Glutamatergic neuron (in vitro differentiated cells): ENCODE data around the gene LRP8. TPM values are rescaled to one million over a fixed set of nuclear protein-coding genes. Genes with fewer than 3 reads are reported as not detected.

Experiments
- DNase-seq: peaks from one replicate; pipeline ENCODE4 v3.0.0; 2022
- H3K27ac Mint-ChIP-seq: one replicate; pipeline ENCODE4 v1.8.0; 2020; ENCODE audit warnings: mild to moderate bottlenecking, mixed read lengths, inconsistent platforms; ENCODE audit not compliant: unreplicated experiment
- H3K27me3 Mint-ChIP-seq: one replicate; pipeline ENCODE4 v1.8.0; 2020; ENCODE audit warnings: mild to moderate bottlenecking, moderate library complexity, mixed read lengths, inconsistent platforms; ENCODE audit not compliant: unreplicated experiment
- H3K36me3 Mint-ChIP-seq: one replicate; pipeline ENCODE4 v1.8.0; 2020; ENCODE audit warnings: mild to moderate bottlenecking, mixed read lengths, inconsistent platforms; ENCODE audit not compliant: unreplicated experiment
- H3K4me1 Mint-ChIP-seq: one replicate; pipeline ENCODE4 v1.8.0; 2020; ENCODE audit warnings: mild to moderate bottlenecking, low read depth, mixed read lengths, inconsistent platforms; ENCODE audit not compliant: unreplicated experiment
- H3K4me3 Mint-ChIP-seq: one replicate; pipeline ENCODE4 v1.8.0; 2020; ENCODE audit warnings: mild to moderate bottlenecking, mixed read lengths, inconsistent platforms; ENCODE audit not compliant: unreplicated experiment
- H3K9me3 Mint-ChIP-seq: one replicate; pipeline ENCODE4 v1.8.0; 2020; ENCODE audit warnings: mild to moderate bottlenecking, moderate library complexity, mixed read lengths, inconsistent platforms; ENCODE audit not compliant: unreplicated experiment
- total RNA-seq: library from RNA; stranded (reverse); fragmentation: NEBNext Ultra II Directional; extraction: Animal tissue kit (Norgen Biotek cat#: 25700); gene quantifications from one replicate; pipeline ENCODE4 v1.2.1, GENCODE V29; 2021; ENCODE audit not compliant: unreplicated experiment
- TF ChIP-seq, protein P1 (sequence below): fragments of 200-600 bp; sonication (generic); IDR thresholded peaks from one replicate; pipeline ENCODE4 v1.5.0; 2021; ENCODE audit not compliant: partially characterized antibody, unreplicated experiment

Gene LRP8
- total RNA-seq, 1 donor from 2014 or later: 57.9 TPM

DNA sequence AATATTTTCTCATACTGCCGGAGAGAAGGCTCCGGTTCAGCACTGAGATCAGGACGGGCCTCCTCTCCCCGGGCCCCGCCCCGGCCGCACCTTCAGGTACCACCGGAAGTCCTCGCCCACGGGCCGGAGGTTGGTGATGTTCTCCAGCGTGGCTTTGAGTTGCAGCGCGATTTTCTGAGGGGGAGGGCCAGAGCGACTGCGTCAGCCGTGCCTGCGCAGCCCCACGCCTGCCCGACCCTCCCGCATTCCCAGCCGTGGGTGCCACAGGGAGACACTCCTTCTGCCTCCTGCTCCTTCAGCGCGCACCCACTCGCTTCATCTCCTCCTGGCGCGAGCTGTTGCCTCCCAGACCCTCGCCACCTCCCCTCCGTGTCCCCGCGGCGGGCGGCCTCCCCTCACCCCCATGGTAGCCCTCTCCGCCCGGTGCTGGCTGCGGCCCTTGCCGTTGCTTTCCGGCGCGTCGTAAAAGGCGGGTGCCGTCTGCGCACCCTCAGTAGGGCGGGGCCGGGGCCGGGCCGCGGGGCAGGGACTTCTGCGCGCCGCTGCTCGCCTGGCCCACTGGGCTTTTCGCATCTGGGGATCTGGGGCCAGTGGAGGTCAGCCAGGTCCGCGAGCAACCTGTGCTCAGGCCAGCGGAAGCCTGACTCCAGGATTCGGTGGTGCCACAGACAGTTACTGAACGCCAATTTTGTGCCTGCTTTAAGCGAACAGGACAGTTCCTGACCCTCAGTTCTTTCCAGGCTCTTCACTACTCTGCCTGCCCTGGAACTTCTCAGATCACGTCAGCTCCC is 107.5 kb downstream of the LRP8 start, which contains the start of gene CZIB:
CZIB (minus strand) TSS at position 464 of the 791 bp plus-strand sequence; CDS start at position 405, 59 bp downstream.
- Mint-ChIP-seq H3K27ac (peak within 1 kb of the TSS; percentile 90), H3K4me3 (peak within 1 kb of the TSS; percentile 88), H3K9me3 (no peaks in the 10 kb centered on the region), H3K4me1 (peaks cover 4% of the 10 kb centered on the region), H3K36me3 (no peaks in the 10 kb centered on the region), H3K27me3 (peaks cover 3% of the 10 kb centered on the region)
- TF ChIP-seq, protein P1, sequence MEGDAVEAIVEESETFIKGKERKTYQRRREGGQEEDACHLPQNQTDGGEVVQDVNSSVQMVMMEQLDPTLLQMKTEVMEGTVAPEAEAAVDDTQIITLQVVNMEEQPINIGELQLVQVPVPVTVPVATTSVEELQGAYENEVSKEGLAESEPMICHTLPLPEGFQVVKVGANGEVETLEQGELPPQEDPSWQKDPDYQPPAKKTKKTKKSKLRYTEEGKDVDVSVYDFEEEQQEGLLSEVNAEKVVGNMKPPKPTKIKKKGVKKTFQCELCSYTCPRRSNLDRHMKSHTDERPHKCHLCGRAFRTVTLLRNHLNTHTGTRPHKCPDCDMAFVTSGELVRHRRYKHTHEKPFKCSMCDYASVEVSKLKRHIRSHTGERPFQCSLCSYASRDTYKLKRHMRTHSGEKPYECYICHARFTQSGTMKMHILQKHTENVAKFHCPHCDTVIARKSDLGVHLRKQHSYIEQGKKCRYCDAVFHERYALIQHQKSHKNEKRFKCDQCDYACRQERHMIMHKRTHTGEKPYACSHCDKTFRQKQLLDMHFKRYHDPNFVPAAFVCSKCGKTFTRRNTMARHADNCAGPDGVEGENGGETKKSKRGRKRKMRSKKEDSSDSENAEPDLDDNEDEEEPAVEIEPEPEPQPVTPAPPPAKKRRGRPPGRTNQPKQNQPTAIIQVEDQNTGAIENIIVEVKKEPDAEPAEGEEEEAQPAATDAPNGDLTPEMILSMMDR: no peak
- peak; percentile 98 for DNase-seq

DNA sequence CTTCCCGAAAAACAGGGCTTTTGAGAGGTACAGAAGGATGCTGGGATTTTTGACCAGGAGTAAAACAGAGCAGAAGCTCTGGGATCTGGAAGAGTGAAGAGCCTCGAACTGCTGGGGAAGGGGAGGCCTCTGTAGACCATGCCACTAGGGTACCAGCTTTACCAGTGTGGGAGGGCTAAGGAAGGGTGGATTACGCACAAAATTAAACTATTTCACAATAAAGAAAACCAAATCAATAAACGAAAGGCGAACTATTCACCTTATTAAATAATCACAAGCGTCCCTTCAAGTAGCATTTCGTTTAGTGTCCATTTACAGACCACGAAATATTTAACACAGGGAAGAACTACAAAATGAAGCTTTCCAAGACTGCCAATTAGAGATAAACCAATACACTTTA is 108.2 kb downstream of the LRP8 start:
- TF ChIP-seq, protein P1: no peak
- DNase-seq: no peak
- Mint-ChIP-seq H3K4me1 (peaks cover 4% of the 10 kb centered on the region), H3K36me3 (no peaks in the 10 kb centered on the region), H3K27ac (peak overlapping the region; percentile 90), H3K4me3 (peak overlapping the region; percentile 88), H3K9me3 (no peaks in the 10 kb centered on the region), H3K27me3 (peaks cover 3% of the 10 kb centered on the region)

GRCh38 chr1:53218201-53218600 is 109.7 kb downstream of the LRP8 start:
- H3K9me3 Mint-ChIP-seq: no peaks in the 10 kb centered on the region
- H3K27me3 Mint-ChIP-seq: peaks cover 3% of the 10 kb centered on the region
- no peak for DNase-seq
- TF ChIP-seq, protein P1: no peak
- H3K4me3 Mint-ChIP-seq: peak overlapping the region; percentile 63
- H3K4me1 Mint-ChIP-seq: peaks cover 4% of the 10 kb centered on the region
- no peaks in the 10 kb centered on the region for H3K36me3 Mint-ChIP-seq
- H3K27ac Mint-ChIP-seq: no peak overlapping the region

DNA sequence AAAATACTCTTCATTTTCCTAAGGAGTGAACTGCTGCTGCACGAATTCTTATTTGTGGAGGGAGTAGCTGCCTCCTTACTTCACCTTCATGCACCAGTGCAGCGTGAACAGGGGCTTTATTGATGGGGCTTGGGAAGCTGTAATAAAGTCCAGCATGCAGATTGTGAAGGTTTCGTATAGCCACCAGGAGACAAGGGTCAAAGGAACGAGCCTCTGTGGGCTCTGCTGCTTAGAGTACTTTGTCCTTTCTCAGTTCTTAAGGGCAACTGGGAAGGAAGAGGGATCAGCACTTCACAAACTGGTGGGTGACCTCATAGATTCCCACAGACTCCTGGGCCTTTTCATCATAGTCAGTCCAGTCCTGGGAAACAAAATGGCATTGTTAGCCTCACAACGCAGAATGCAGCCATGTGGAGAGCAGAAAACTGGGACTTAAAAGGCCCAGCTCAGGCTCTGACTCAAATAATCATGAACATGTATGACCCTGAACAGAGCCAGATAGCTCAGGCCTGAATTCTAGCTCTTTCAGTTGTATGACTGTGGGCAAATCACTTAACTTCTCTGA is 113.4 kb downstream of the LRP8 start:
- Mint-ChIP-seq H3K27ac (no peak overlapping the region), H3K4me3 (no peak overlapping the region), H3K9me3 (no peaks in the 10 kb centered on the region), H3K36me3 (no peaks in the 10 kb centered on the region), H3K4me1 (peaks cover 3% of the 10 kb centered on the region), H3K27me3 (peaks cover 2% of the 10 kb centered on the region)
- DNase-seq: no peak
- TF ChIP-seq, protein P1: no peak

GRCh38 chr1:53210954-53211353 is 116.9 kb downstream of the LRP8 start:
- H3K36me3 Mint-ChIP-seq: peaks cover 18% of the 10 kb centered on the region
- no peak overlapping the region for H3K27ac Mint-ChIP-seq
- no peak for DNase-seq
- H3K27me3 Mint-ChIP-seq: peaks cover 6% of the 10 kb centered on the region
- H3K4me1 Mint-ChIP-seq: no peaks in the 10 kb centered on the region
- peaks cover 5% of the 10 kb centered on the region for H3K9me3 Mint-ChIP-seq
- TF ChIP-seq, protein P1: no peak
- no peak overlapping the region for H3K4me3 Mint-ChIP-seq
